ELR (cell line): ENCODE results near the gene MINDY4.

ENCODE experiments used
- DNase-seq: peaks from one replicate; pipeline ENCODE4 v3.0.0-alpha.2; 2015; ENCODE audit warnings: low read depth

MINDY4 gene

GRCh38 chr7:30931929-30932540 lies 160.8 kb downstream of the MINDY4 start:
- DNase-seq: no peak

DNA sequence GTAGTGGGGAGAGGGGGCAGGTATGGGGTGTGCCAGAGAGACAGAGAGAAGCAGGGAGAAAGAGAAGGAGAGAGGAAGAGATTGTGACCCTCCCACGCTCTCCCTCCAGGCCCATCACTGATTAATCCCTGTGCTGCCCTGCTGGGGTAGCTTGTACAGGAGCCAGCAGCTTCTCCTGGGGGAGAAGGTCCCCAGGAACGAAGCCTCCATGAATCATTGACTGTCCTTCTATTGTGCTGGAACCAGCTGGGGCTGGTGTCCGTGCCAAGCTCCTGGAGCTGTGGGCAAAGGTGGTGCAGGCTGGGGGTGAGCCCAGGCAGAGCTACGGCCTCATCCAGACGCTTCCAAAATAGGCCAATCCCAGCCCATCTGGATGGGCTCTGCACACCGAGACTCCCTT lies 161.3 kb downstream of the MINDY4 start:
- no peak for DNase-seq

- DNase-seq: no peak
Observed at GRCh38 chr7:30933124-30933974, 162.1 kb downstream of the MINDY4 start.

DNA sequence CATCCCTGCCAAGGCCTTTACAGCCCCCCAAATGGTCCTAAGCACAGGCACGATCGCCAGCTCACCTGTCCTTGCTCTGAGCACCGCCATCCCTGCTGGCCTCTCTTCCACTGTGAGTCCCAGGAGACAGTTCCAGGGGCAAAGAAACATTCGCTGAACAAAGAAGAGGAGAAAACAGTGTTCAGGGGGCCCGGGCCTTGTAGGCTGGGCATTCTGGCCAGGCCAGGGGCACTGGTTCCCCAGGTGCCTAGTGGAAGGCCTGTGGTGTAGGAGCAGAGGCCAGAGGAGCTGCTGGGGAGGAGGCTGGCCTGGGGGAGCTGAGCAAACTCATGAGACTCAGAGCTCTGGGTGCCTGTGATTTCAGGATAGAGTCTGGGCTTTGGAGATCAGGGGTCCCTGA lies 163.0 kb downstream of the MINDY4 start:
- DNase-seq: no peak

GRCh38 chr7:30934732-30935568 lies 163.7 kb downstream of the MINDY4 start:
- DNase-seq: no peak

GRCh38 chr7:30935569-30935877 lies 164.3 kb downstream of the MINDY4 start:
- DNase-seq: no peak

- DNase-seq: no peak
Observed at GRCh38 chr7:30936650-30937245, 165.5 kb downstream of the MINDY4 start.

GRCh38 chr7:30937416-30937815 lies 166.2 kb downstream of the MINDY4 start:
- DNase-seq: no peak

DNA sequence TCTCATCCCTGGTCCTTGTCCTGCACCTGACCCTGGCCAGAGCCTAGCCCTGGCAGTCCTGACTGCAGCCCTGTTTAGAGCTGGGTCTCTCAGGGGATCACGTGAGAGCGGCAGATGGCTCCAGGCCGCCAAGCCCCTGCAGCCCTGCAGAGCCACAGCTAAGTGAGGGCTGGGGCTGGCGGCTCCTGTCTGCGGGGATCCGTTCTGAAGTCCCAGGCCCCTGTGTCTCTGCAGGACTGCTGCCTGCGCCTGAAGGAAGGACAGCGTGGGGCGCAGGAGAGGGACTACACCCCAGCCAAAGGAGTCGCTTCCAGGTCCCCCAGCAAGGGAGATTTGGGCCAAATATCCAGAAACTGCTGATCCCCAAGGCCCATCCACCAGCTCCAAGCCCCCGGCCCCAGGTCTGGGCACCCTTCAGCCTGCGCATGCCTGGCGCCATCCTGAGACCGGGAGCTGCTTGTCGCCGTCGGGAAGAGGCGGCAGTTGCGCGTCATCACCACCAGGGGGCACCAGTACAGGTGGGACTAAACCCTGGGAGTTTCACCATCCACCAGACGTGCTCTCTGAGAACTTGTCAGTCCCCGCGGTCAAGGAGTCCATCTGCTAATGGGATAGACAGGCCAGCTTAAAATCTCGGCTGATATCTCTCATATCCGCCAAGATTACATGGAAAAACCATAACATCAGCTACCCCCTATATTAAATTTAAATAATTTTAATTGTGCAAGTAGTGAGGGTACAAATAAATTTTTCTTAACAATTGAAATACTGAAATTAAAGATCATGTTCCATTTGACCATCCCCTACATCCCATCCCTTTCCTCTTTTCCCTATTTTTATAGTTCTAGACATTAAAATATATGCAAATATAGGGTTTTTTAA lies 167.5 kb downstream of the MINDY4 start:
- DNase-seq: peak; percentile 80

- no peak for DNase-seq
Observed at GRCh38 chr7:30941582-30942323, 170.5 kb downstream of the MINDY4 start.
